BJ (cell line): ENCODE data around the gene C4orf50. TPM values are rescaled to one million over a fixed set of nuclear protein-coding genes. Genes with fewer than 3 reads are reported as not detected.
"Not testable (repeated sequence)": the region's sequence is repeated elsewhere in the genome, so short reads cannot be mapped to it uniquely, and the experiment has no call there.

ENCODE experiments used
- CTCF ChIA-PET: fragments of 350-600 bp; formaldehyde crosslinking; extraction: SDS; loops from one replicate; lab custom pipeline; 2021; ENCODE audit warnings: antibody characterized with exemption, inconsistent platforms; lab: Yijun Ruan, JAX
- POLR2A ChIA-PET: fragments of 300-600 bp; sonication (Branson Sonifier 250); formaldehyde crosslinking; extraction: SDS; loops from one replicate; lab custom pipeline; 2021; ENCODE audit warnings: antibody characterized with exemption; lab: Charles Lee
- DNase-seq: peaks from one replicate; pipeline ENCODE4 v3.0.0-alpha.2; 2011; ENCODE audit warnings: low read depth
- H3K27me3 ChIP-seq: 2 replicates; pipeline ENCODE4 v1.6.0; 2011; ENCODE audit warnings: low read length; ENCODE audit not compliant: control insufficient read depth, insufficient read depth
- H3K36me3 ChIP-seq: 2 replicates; pipeline ENCODE4 v1.5.1; 2011; ENCODE audit warnings: low read length; ENCODE audit not compliant: control insufficient read depth, insufficient read depth
- H3K4me3 ChIP-seq: 2 replicates; pipeline ENCODE4 v1.5.1; 2011; ENCODE audit warnings: low read depth, mild to moderate bottlenecking, control low read depth, low read length
- polyA plus RNA-seq: library from polyadenylated mRNA; depleted of rRNA; stranded (reverse); fragments of >200 nt; gene quantifications from 2 replicates; pipeline ENCODE4 v1.2.3, GENCODE V29; 2011
- TF ChIP-seq, protein P1 (sequence below): IDR thresholded peaks from 2 replicates; pipeline ENCODE4 v1.5.1; 2011; ENCODE audit warnings: low read depth, mild to moderate bottlenecking, control low read depth, inconsistent platforms, low read length, moderate library complexity; ENCODE audit not compliant: insufficient read depth

C4orf50 gene
- polyA plus RNA-seq, 1 experiment, result not detected

DNA sequence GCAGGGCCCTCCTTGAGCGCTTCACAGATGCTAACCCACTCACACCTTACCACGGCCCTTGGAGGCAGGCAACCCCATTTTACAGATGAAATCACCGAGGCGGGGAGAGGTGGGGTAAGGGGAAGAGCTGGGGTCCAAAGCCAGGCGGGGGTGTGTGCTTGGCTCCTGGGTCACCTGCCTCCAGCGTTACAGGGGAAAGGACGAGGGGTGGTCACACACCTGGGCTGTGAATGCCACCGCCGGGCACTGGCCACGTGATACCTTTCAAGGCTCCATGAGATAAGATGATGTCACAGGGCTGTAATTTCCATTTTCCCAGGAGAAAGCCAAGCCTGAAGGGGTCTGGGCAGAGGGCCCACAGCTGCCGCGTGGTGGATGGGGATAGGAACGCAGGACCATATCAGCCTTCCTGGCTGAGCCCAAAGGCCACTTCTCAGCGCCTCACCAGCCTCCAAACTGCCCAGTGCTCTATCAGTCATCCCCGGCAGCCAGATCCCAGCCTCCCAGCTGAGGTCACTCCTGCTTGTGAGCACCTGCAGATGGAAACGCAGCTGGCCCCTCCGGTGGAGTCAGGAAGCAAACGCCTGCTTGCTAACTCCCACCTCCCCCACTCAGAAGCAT is 62.9 kb downstream of the C4orf50 start:
- CTCF ChIA-PET, result no interaction called here
- H3K27me3 ChIP-seq, result no peaks in the 10 kb centered on the region
- POLR2A ChIA-PET, result interaction anchor here (0.6 kb wide), 1 partner anchor 63 kb away, joined by 3 read pairs; no protein-coding TSS in a partner anchor
- no peak overlapping the region for H3K4me3 ChIP-seq
- TF ChIP-seq, protein P1, sequence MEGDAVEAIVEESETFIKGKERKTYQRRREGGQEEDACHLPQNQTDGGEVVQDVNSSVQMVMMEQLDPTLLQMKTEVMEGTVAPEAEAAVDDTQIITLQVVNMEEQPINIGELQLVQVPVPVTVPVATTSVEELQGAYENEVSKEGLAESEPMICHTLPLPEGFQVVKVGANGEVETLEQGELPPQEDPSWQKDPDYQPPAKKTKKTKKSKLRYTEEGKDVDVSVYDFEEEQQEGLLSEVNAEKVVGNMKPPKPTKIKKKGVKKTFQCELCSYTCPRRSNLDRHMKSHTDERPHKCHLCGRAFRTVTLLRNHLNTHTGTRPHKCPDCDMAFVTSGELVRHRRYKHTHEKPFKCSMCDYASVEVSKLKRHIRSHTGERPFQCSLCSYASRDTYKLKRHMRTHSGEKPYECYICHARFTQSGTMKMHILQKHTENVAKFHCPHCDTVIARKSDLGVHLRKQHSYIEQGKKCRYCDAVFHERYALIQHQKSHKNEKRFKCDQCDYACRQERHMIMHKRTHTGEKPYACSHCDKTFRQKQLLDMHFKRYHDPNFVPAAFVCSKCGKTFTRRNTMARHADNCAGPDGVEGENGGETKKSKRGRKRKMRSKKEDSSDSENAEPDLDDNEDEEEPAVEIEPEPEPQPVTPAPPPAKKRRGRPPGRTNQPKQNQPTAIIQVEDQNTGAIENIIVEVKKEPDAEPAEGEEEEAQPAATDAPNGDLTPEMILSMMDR, result no peak
- DNase-seq, result no peak
- no peaks in the 10 kb centered on the region for H3K36me3 ChIP-seq

DNA sequence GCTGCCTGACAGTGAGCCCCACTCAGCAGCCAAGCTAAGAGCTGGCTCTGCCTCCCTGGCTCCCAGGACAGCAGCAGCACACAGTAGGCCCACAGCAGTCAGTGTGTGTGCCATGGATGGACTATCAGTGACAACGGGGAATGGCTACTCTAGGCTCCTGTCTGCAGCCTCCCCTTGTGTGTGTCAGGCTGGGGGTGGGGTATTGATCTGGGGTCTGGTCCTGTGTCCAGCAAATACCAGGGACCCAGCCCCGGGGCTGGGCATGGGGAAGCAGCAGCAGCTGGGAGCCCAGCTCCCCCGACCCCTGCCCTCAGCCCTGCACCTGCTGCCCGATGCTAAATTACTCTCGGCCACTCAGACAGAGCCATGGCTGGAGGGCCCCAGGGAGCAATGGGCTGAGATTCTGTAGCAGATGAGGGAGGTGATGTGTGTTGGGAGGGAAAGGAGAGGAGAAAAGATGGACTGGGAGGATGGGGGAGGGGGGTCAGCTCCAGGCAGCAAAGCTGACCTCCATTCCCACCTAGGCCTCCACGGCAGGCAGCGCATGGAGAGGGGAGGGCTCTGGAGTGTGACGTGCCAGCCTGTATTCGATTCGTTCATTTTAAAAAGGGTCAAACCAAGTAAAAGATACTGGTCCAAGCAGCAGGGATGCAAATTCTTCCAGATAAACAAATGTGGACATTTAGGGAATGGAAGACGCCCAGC is 64.0 kb downstream of the C4orf50 start:
- POLR2A ChIA-PET, result no interaction called here
- DNase-seq, result no peak
- no peaks in the 10 kb centered on the region for H3K27me3 ChIP-seq
- CTCF ChIA-PET, result no interaction called here
- TF ChIP-seq, protein P1, result no peak
- H3K4me3 ChIP-seq, result no peak overlapping the region
- no peaks in the 10 kb centered on the region for H3K36me3 ChIP-seq

DNA sequence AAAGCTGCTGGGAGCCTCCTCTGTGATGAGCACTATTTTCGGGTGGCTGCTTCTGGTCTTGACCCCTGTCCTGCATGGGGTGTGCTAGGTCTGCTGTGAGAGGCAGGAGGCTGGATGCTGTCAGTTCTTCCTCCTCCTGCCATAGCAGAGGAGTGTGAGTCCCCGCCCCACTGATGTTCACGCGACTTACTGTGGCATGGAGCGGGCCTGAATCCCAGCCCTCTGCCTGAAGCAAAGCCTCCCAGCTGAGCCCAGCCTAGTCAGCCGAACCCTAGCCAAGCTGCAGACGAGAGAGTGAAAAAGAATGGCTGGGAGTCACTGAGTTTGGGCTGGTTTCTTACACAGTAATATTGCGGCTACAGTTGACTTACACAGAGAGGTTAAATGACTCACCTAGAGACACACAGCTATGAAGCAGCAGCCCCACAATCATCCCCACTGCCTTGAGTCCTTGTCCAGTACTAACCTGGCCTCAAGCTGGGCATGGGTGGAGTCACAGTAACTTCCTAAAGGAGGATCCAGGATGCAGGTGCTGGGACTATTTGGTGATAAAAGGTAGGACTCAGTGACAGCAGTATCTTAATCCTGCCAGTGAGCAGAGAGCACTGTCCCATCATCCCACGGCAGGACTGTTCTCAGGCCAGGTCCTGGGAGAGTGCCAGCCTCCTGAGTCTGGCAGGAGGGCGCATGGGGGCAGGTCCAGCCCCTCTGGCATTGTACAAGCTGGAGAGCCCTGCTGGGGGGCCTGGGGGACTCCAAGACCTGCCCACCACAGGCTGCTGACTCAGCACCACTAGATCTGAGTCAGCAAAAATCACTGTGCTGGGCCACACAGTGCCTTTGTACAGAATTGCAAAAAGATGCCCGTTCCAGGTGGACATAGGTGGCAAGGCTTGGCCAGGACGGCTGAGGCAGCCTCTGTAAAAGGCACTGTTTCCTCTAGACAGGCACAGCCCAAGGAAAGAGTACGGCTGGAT is 65.0 kb downstream of the C4orf50 start:
- DNase-seq, result no peak
- CTCF ChIA-PET, result no interaction called here
- POLR2A ChIA-PET, result no interaction called here
- TF ChIP-seq, protein P1, result no peak
- no peaks in the 10 kb centered on the region for H3K27me3 ChIP-seq
- H3K4me3 ChIP-seq, result no peak overlapping the region
- no peaks in the 10 kb centered on the region for H3K36me3 ChIP-seq

DNA sequence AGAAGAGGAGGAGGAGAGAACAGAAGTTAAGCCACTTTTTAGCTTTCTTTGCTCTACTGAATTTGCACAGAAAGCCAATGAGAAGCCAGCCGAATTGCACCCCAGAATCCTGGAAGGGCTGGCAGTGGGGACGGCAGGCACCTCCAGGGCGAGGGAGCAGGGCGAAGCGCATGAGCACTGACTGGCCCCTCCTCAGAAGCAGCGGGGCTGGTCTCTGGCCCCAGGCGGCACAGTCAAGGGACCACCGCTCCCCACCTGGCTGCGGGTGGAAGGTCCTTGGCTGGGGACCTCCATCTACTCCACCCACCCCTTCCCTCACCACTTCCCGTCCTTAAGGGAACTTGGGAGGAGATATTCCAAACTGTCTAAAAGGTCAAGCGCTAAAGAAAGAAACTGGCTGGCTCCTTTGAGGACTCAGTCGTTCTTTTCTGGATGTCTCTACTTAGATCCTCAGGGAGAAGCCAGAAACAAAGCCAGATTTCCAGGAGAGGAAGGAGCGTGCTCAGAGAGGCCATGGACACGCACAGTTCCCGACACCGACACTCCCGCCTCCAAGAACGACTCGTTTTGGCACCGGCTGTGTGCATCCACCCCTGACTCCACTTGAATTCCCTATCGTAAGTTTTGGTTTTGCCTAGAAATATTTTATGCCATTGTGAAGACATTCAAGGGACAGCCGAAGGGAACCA is 65.8 kb downstream of the C4orf50 start:
- no peak overlapping the region for H3K4me3 ChIP-seq
- POLR2A ChIA-PET, result no interaction called here
- TF ChIP-seq, protein P1, result no peak
- DNase-seq, result no peak
- no peaks in the 10 kb centered on the region for H3K36me3 ChIP-seq
- H3K27me3 ChIP-seq, result no peaks in the 10 kb centered on the region
- CTCF ChIA-PET, result no interaction called here

DNA sequence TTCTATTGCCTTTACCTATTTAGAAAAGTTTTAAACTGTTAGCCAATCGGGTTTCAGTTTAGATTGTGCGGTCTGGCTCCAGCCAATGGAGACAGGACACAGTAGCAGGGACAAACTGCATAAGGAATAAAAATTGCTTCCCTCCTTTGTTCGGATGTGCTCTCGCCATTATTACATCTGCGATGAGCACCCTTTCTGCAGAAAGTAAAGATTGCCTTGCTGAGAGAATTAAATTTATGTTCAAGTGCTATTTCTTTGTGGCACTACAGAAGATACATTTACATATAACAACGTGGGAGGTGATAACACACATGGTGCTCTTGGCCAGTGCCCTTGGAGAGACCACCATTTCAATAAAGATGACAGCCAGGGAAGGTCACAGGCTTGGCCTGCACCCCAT is 71.6 kb downstream of the C4orf50 start:
- H3K36me3 ChIP-seq, H3K27me3 ChIP-seq, POLR2A ChIA-PET, CTCF ChIA-PET, H3K4me3 ChIP-seq, DNase-seq: not testable (repeated sequence)
